WTC11 (cell line): Measurements from ENCODE around the gene ZNF354C. TPM values are rescaled to one million over a fixed set of nuclear protein-coding genes. Genes with fewer than 3 reads are reported as not detected.

ENCODE experiments used
- ATAC-seq: fragments of 200-7000 bp; cut with Tn5 transposase; 2 replicates; pipeline ENCODE4 v1.10.0; 2021; ENCODE audit warnings: mild to moderate bottlenecking, moderate library complexity
- CTCF ChIA-PET: fragments of 300-600 bp; sonication (Branson Sonifier 250); formaldehyde crosslinking; loops from one replicate; lab custom pipeline; 2021; ENCODE audit warnings: antibody characterized with exemption; lab: Charles Lee
- POLR2A ChIA-PET: fragments of 350-600 bp; sonication (Branson Sonifier 250); formaldehyde crosslinking; loops from one replicate; lab custom pipeline; 2021; ENCODE audit warnings: antibody characterized with exemption; lab: Charles Lee
- DNase-seq: peaks from one replicate; pipeline ENCODE4 v3.0.0; 2021; ENCODE audit warnings: low spot score
- H3K27ac Mint-ChIP-seq: 2 replicates; pipeline ENCODE4 v1.8.0; 2021; ENCODE audit warnings: mixed read lengths
- H3K27me3 Mint-ChIP-seq: 2 replicates; pipeline ENCODE4 v1.8.0; 2021; ENCODE audit warnings: low read depth, mild to moderate bottlenecking, moderate library complexity, mixed read lengths
- H3K36me3 Mint-ChIP-seq: 2 replicates; pipeline ENCODE4 v1.8.0; 2021; ENCODE audit warnings: mixed read lengths
- H3K4me1 Mint-ChIP-seq: 2 replicates; pipeline ENCODE4 v1.8.0; 2022; ENCODE audit warnings: mixed read lengths
- H3K4me3 Mint-ChIP-seq: 2 replicates; pipeline ENCODE4 v1.8.0; 2021; ENCODE audit warnings: mild to moderate bottlenecking, moderate library complexity, mixed read lengths
- H3K9me3 Mint-ChIP-seq: 2 replicates; pipeline ENCODE4 v1.8.0; 2021; ENCODE audit warnings: mixed read lengths
- AFF4 ChIP-seq: sonication (generic); formaldehyde crosslinking; IDR thresholded peaks from 2 replicates; pipeline ENCODE4 v1.8.1; 2023; ENCODE audit warnings: mild to moderate bottlenecking, missing genetic modification reagents, borderline replicate concordance
- CBFB ChIP-seq: sonication (generic); formaldehyde crosslinking; IDR thresholded peaks from 2 replicates; pipeline ENCODE4 v1.8.1; 2022; ENCODE audit warnings: mild to moderate bottlenecking, low read depth, missing genetic modification reagents
- IRF1 ChIP-seq: sonication (generic); formaldehyde crosslinking; IDR thresholded peaks from 2 replicates; pipeline ENCODE4 v1.8.0; 2023; ENCODE audit warnings: missing genetic modification reagents
- JAZF1 ChIP-seq: fragments of 250-450 bp; sonication (Bioruptor Pico); IDR thresholded peaks from 2 replicates; pipeline ENCODE4 v1.9.0; 2021; ENCODE audit warnings: moderate library complexity, mild to moderate bottlenecking, inconsistent platforms
- KAT7 ChIP-seq: sonication (generic); formaldehyde crosslinking; IDR thresholded peaks from 2 replicates; pipeline ENCODE4 v1.8.1; 2023; ENCODE audit warnings: missing genetic modification reagents, mild to moderate bottlenecking, borderline replicate concordance
- NR1H2 ChIP-seq: sonication (generic); formaldehyde crosslinking; IDR thresholded peaks from 2 replicates; pipeline ENCODE4 v1.9.0; 2021; ENCODE audit warnings: mild to moderate bottlenecking, moderate library complexity, missing genetic modification reagents
- SMAD3 ChIP-seq: sonication (generic); formaldehyde crosslinking; IDR thresholded peaks from 2 replicates; pipeline ENCODE4 v1.8.0; 2022; ENCODE audit warnings: missing genetic modification reagents, mild to moderate bottlenecking, borderline replicate concordance
- ZNF423 ChIP-seq: fragments of 250-450 bp; sonication (Bioruptor Pico); IDR thresholded peaks from 2 replicates; pipeline ENCODE4 v2.1.2; 2022; ENCODE audit warnings: mild to moderate bottlenecking, moderate library complexity
- ZSCAN18 ChIP-seq: fragments of 250-450 bp; sonication (Bioruptor Pico); IDR thresholded peaks from 2 replicates; pipeline ENCODE4 v2.1.2; 2022; ENCODE audit warnings: mild to moderate bottlenecking, moderate library complexity
- total RNA-seq: library from RNA; stranded (reverse); gene quantifications from 3 replicates; pipeline ENCODE4 v1.2.3, GENCODE V29; 2021
- TF ChIP-seq, protein P1 (sequence below): sonication (generic); formaldehyde crosslinking; IDR thresholded peaks from 2 replicates; pipeline ENCODE4 v1.8.1; 2022; ENCODE audit warnings: mild to moderate bottlenecking, missing genetic modification reagents, moderate library complexity, borderline replicate concordance
- TF ChIP-seq, protein P2 (sequence below): sonication (generic); formaldehyde crosslinking; IDR thresholded peaks from 2 replicates; pipeline ENCODE4 v1.8.0; 2022; ENCODE audit warnings: missing genetic modification reagents
- TF ChIP-seq, protein P3 (sequence below): sonication (generic); formaldehyde crosslinking; IDR thresholded peaks from 2 replicates; pipeline ENCODE4 v1.8.1; 2022; ENCODE audit warnings: low read depth, mild to moderate bottlenecking, moderate library complexity, missing genetic modification reagents, borderline replicate concordance

ZNF354C gene
- total RNA-seq, 1 experiment from 2014 or later: 7.9 TPM

DNA sequence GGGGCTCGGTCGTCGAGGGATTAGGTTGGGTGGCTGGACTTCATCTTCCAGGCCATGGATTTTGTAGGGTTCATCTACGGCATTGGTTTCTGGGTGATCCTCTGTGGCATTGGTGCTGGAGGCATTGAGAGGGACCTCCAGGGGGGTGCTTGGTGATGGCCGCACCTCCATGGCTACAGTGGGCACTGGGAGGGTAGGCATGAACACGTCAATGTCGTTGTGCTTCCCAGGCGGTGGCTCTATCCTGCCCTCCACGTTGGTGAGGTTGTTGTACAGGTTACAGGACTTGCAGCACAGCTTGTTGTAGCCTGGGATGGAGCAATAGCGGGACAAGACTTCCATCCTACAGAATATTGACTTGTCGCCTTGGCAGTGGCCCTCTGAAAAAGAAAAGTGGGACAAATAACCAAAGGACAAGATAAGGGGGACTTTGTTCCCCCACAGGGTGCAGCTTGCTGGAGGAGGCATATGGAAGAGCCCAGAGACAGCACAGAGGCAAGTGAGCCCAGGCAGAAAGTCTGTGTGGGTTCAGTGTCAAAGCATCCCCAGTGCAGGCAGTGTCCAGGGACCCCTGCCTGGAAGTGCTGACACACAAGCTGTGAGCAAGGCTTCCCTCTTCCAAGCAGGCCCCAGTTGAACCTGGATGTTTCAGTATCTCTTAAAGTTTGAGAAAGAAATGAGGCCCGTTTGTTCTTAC, 53.9 kb downstream of the ZNF354C start (continued):
- no peak for TF ChIP-seq IRF1 (CRISPR knock-in tag)
- no peak for TF ChIP-seq KAT7 (CRISPR knock-in tag)
- no peak for TF ChIP-seq CBFB (CRISPR knock-in tag)
- TF ChIP-seq ZSCAN18 (CRISPR knock-in tag): no peak
- no peak for TF ChIP-seq NR1H2 (CRISPR knock-in tag)
- TF ChIP-seq, protein P1, sequence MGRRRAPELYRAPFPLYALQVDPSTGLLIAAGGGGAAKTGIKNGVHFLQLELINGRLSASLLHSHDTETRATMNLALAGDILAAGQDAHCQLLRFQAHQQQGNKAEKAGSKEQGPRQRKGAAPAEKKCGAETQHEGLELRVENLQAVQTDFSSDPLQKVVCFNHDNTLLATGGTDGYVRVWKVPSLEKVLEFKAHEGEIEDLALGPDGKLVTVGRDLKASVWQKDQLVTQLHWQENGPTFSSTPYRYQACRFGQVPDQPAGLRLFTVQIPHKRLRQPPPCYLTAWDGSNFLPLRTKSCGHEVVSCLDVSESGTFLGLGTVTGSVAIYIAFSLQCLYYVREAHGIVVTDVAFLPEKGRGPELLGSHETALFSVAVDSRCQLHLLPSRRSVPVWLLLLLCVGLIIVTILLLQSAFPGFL (CRISPR knock-in tag): no peak
- no peak for TF ChIP-seq AFF4 (CRISPR knock-in tag)

GRCh38 chr5:179114756-179115155, 54.6 kb downstream of the ZNF354C start:
- TF ChIP-seq, protein P2, sequence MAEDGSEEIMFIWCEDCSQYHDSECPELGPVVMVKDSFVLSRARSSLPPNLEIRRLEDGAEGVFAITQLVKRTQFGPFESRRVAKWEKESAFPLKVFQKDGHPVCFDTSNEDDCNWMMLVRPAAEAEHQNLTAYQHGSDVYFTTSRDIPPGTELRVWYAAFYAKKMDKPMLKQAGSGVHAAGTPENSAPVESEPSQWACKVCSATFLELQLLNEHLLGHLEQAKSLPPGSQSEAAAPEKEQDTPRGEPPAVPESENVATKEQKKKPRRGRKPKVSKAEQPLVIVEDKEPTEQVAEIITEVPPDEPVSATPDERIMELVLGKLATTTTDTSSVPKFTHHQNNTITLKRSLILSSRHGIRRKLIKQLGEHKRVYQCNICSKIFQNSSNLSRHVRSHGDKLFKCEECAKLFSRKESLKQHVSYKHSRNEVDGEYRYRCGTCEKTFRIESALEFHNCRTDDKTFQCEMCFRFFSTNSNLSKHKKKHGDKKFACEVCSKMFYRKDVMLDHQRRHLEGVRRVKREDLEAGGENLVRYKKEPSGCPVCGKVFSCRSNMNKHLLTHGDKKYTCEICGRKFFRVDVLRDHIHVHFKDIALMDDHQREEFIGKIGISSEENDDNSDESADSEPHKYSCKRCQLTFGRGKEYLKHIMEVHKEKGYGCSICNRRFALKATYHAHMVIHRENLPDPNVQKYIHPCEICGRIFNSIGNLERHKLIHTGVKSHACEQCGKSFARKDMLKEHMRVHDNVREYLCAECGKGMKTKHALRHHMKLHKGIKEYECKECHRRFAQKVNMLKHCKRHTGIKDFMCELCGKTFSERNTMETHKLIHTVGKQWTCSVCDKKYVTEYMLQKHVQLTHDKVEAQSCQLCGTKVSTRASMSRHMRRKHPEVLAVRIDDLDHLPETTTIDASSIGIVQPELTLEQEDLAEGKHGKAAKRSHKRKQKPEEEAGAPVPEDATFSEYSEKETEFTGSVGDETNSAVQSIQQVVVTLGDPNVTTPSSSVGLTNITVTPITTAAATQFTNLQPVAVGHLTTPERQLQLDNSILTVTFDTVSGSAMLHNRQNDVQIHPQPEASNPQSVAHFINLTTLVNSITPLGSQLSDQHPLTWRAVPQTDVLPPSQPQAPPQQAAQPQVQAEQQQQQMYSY (CRISPR knock-in tag): no peak
- TF ChIP-seq ZNF423 (CRISPR knock-in tag): no peak
- TF ChIP-seq JAZF1 (CRISPR knock-in tag): no peak
- TF ChIP-seq, protein P3, sequence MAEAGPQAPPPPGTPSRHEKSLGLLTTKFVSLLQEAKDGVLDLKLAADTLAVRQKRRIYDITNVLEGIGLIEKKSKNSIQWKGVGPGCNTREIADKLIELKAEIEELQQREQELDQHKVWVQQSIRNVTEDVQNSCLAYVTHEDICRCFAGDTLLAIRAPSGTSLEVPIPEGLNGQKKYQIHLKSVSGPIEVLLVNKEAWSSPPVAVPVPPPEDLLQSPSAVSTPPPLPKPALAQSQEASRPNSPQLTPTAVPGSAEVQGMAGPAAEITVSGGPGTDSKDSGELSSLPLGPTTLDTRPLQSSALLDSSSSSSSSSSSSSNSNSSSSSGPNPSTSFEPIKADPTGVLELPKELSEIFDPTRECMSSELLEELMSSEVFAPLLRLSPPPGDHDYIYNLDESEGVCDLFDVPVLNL: no peak
- TF ChIP-seq ZSCAN18 (CRISPR knock-in tag): no peak
- TF ChIP-seq SMAD3 (CRISPR knock-in tag): no peak
- H3K27ac Mint-ChIP-seq: no peak overlapping the region
- DNase-seq (no peak), ATAC-seq (no peak)
- H3K27me3 Mint-ChIP-seq: peaks cover 13% of the 10 kb centered on the region; the same call in 1 of the 2 replicates
- H3K36me3 Mint-ChIP-seq: peaks cover 13% of the 10 kb centered on the region
- ChIA-PET POLR2A (no interaction called here), CTCF (no interaction called here)
- no peak overlapping the region for H3K4me3 Mint-ChIP-seq
- peaks cover 50% of the 10 kb centered on the region for H3K9me3 Mint-ChIP-seq
- H3K4me1 Mint-ChIP-seq: no peaks in the 10 kb centered on the region
